ENCODE results near the gene POLA1.
"Not testable (repeated sequence)": the region's sequence is repeated elsewhere in the genome, so short reads cannot be mapped to it uniquely, and the experiment has no call there.

The POLA1 gene

GRCh38 chrX:24799078-24799477, 105.4 kb downstream of the POLA1 start:
- no peak for DNase-seq (ENCODE audit: low read depth in 2 of 3, low spot score in 2 of 3)

GRCh38 chrX:24799565-24799964, 105.8 kb downstream of the POLA1 start:
- no peak for DNase-seq (ENCODE audit: low read depth in 2 of 3, low spot score in 2 of 3)

GRCh38 chrX:24805201-24805600, 111.5 kb downstream of the POLA1 start:
- DNase-seq (ENCODE audit: low read depth in 2 of 3, low spot score in 2 of 3): no peak

- not testable (repeated sequence) for DNase-seq (ENCODE audit: low read depth in 2 of 3, low spot score in 2 of 3)
Observed at GRCh38 chrX:24819807-24820206, 126.1 kb downstream of the POLA1 start.

GRCh38 chrX:24828147-24828546, 134.4 kb downstream of the POLA1 start:
- no peak for DNase-seq (ENCODE audit: low read depth in 2 of 3, low spot score in 2 of 3)

GRCh38 chrX:24828600-24828999, 134.9 kb downstream of the POLA1 start:
- no peak for DNase-seq (ENCODE audit: low read depth in 2 of 3, low spot score in 2 of 3)

- no peak for DNase-seq (ENCODE audit: low read depth in 2 of 3, low spot score in 2 of 3)
Observed at GRCh38 chrX:24833695-24834094, 140.0 kb downstream of the POLA1 start.

GRCh38 chrX:24837966-24838365, 144.2 kb downstream of the POLA1 start:
- DNase-seq (ENCODE audit: low read depth in 2 of 3, low spot score in 2 of 3): no peak

GRCh38 chrX:24838629-24839028, 144.9 kb downstream of the POLA1 start:
- no peak for DNase-seq (ENCODE audit: low read depth in 2 of 3, low spot score in 2 of 3)

- no peak for DNase-seq (ENCODE audit: low read depth in 2 of 3, low spot score in 2 of 3)
Observed at GRCh38 chrX:24839331-24839730, 145.6 kb downstream of the POLA1 start.

- no peak for DNase-seq (ENCODE audit: low read depth in 2 of 3, low spot score in 2 of 3)
Observed at GRCh38 chrX:24842486-24842885, 148.8 kb downstream of the POLA1 start.

- no peak for DNase-seq (ENCODE audit: low read depth in 2 of 3, low spot score in 2 of 3)
Observed at GRCh38 chrX:24846550-24847150, 152.9 kb downstream of the POLA1 start.

- no peak for DNase-seq (ENCODE audit: low read depth in 2 of 3, low spot score in 2 of 3)
Observed at GRCh38 chrX:24851289-24851688, 157.6 kb downstream of the POLA1 start.

GRCh38 chrX:24851780-24852179, 158.1 kb downstream of the POLA1 start:
- DNase-seq (ENCODE audit: low read depth in 2 of 3, low spot score in 2 of 3): no peak

- DNase-seq (ENCODE audit: low read depth in 2 of 3, low spot score in 2 of 3): no peak
Observed at GRCh38 chrX:24858004-24858746, 164.5 kb downstream of the POLA1 start.

- no peak for DNase-seq (ENCODE audit: low read depth in 2 of 3, low spot score in 2 of 3)
Observed at GRCh38 chrX:24859211-24859841, 165.6 kb downstream of the POLA1 start.

GRCh38 chrX:24860140-24860539, 166.4 kb downstream of the POLA1 start:
- DNase-seq (ENCODE audit: low read depth in 2 of 3, low spot score in 2 of 3): no peak

GRCh38 chrX:24862343-24862742, 168.6 kb downstream of the POLA1 start:
- no peak for DNase-seq (ENCODE audit: low read depth in 2 of 3, low spot score in 2 of 3)

GRCh38 chrX:24863779-24864178, 170.1 kb downstream of the POLA1 start:
- not testable (repeated sequence) for DNase-seq (ENCODE audit: low read depth in 2 of 3, low spot score in 2 of 3)

- DNase-seq (ENCODE audit: low read depth in 2 of 3, low spot score in 2 of 3): no peak
Observed at GRCh38 chrX:24870143-24870542, 176.4 kb downstream of the POLA1 start.

GRCh38 chrX:24874604-24875247, 181.0 kb downstream of the POLA1 start:
- DNase-seq (ENCODE audit: low read depth in 2 of 3, low spot score in 2 of 3): no peak

Measured in activated CD8-positive, alpha-beta memory T cell treated with anti-CD3 and anti-CD28 coated beads for 48 hours (primary cell).